Right ventricle myocardium superior (tissue), 1 donor: ENCODE results near the gene DNAJC9. TPM values are rescaled to one million over a fixed set of nuclear protein-coding genes. Genes with fewer than 3 reads are reported as not detected.

Experiments used
- ATAC-seq: fragments of 200-7000 bp; cut with Tn5 transposase; one replicate; pipeline ENCODE4 v1.9.1; 2020; ENCODE audit warnings: mild to moderate bottlenecking; ENCODE audit not compliant: poor library complexity
- DNase-seq: peaks from one replicate; pipeline ENCODE4 v3.0.0-alpha.2; 2020
- intact Hi-C: fragments of 100-400 bp; cut with DNase I; formaldehyde crosslinking; loops from one replicate; pipeline ENCODE4 v1.11.2; 2022
- total RNA-seq: library from RNA; stranded (reverse); fragmentation: NEBNext Ultra II Directional; extraction: Animal tissue kit (Norgen Biotek cat#: 25700); gene quantifications from one replicate; pipeline ENCODE4 v1.2.1, GENCODE V29; 2021
- donor health status: DM: no; HTN: yes; CAD: no; lungs with severe emphysema.

DNAJC9 gene
- total RNA-seq, 1 donor from 2014 or later = 7.8 TPM

GRCh38 chr10:73246322-73246645 lies 771 bp downstream of the DNAJC9 start:
- no peak for DNase-seq
- no peak for ATAC-seq
- intact Hi-C loops = no loop called here

- ATAC-seq (no peak), DNase-seq (no peak)
- intact Hi-C loops = no loop called here
These were observed 2.1 kb downstream of the DNAJC9 start for GRCh38 chr10:73244866-73245477.

GRCh38 chr10:73239908-73240307 lies 7.1 kb downstream of the DNAJC9 start:
- no peak for ATAC-seq
- intact Hi-C loops = no loop called here
- no peak for DNase-seq

- ATAC-seq (no peak), DNase-seq (no peak)
- intact Hi-C loops = no loop called here
These were observed 8.0 kb downstream of the DNAJC9 start for GRCh38 chr10:73238990-73239566.

GRCh38 chr10:73234695-73235094 lies 12.4 kb downstream of the DNAJC9 start:
- DNase-seq = no peak
- intact Hi-C loops = no loop called here
- ATAC-seq = peak; percentile 18

GRCh38 chr10:73233883-73234282 lies 13.2 kb downstream of the DNAJC9 start:
- intact Hi-C loops = no loop called here
- ATAC-seq (peak; percentile 29), DNase-seq (no peak)

GRCh38 chr10:73232887-73233286 lies 14.2 kb downstream of the DNAJC9 start:
- ATAC-seq (no peak), DNase-seq (no peak)
- intact Hi-C loops = no loop called here

- DNase-seq (no peak), ATAC-seq (no peak)
These were observed 17.5 kb downstream of the DNAJC9 start for GRCh38 chr10:73229567-73229966.

GRCh38 chr10:73228247-73228646 lies 18.8 kb downstream of the DNAJC9 start:
- intact Hi-C loops = no loop called here
- no peak for DNase-seq
- ATAC-seq = no peak

More at GRCh38 chr10:73229567-73229966, 17.5 kb downstream of the DNAJC9 start:
- intact Hi-C loops = no loop called here

GRCh38 chr10:73226663-73227062 lies 20.4 kb downstream of the DNAJC9 start:
- no peak for ATAC-seq
- DNase-seq = no peak
- intact Hi-C loops = no loop called here

- intact Hi-C loops = no loop called here
- ATAC-seq (no peak), DNase-seq (no peak)
These were observed 21.5 kb downstream of the DNAJC9 start for GRCh38 chr10:73225518-73225917.

- DNase-seq = no peak
- no peak for ATAC-seq
- intact Hi-C loops = no loop called here
These were observed 26.1 kb downstream of the DNAJC9 start for GRCh38 chr10:73220989-73221388.

GRCh38 chr10:73219384-73219783 lies 27.7 kb downstream of the DNAJC9 start:
- no peak for ATAC-seq
- no peak for DNase-seq
- intact Hi-C loops = no loop called here

- intact Hi-C loops = no loop called here
- DNase-seq = no peak
- ATAC-seq = no peak
These were observed 28.4 kb downstream of the DNAJC9 start for GRCh38 chr10:73218431-73219191.

GRCh38 chr10:73217628-73218027 lies 29.4 kb downstream of the DNAJC9 start:
- intact Hi-C loops = no loop called here
- no peak for DNase-seq
- no peak for ATAC-seq

- ATAC-seq = no peak
- intact Hi-C loops = no loop called here
- DNase-seq = no peak
These were observed 31.3 kb downstream of the DNAJC9 start for GRCh38 chr10:73215749-73216148.

GRCh38 chr10:73211106-73211811 lies 35.8 kb downstream of the DNAJC9 start:
- intact Hi-C loops = no loop called here
- ATAC-seq (no peak), DNase-seq (no peak)

GRCh38 chr10:73210395-73211105 lies 36.5 kb downstream of the DNAJC9 start:
- intact Hi-C loops = no loop called here

GRCh38 chr10:73209705-73210104 lies 37.4 kb downstream of the DNAJC9 start:
- ATAC-seq (no peak), DNase-seq (no peak)
- intact Hi-C loops = no loop called here

More at GRCh38 chr10:73210395-73211105, 36.5 kb downstream of the DNAJC9 start:
- no peak for DNase-seq
- no peak for ATAC-seq
